HG02588 (cell line): ENCODE results near the gene XK.

Experiments used
- ATAC-seq: cut with Tn5 transposase; IDR thresholded peaks from one replicate; pipeline ENCODE4 v1.9.1; 2021; ENCODE audit warnings: mild to moderate bottlenecking, moderate library complexity; ENCODE audit not compliant: unreplicated experiment

The XK gene

DNA sequence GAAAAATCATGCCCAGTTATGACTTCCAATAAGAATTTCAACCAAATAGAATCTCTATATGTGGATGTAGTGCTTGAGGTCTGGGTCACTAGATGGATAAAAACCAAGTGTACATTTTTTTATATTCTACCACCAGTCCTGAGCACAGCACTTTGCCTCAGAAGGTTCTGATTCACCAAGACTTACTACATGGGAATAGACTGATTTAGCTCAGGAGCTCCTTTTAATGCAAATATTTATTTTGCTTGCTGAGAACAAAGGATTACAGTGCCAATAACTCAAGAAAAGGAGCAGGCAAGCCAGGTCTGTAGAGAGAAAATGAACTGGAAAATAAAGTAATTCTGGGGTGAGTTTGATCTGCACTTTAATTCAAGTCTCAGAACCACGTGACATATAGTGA is 6.4 kb upstream of the XK start:
- no peak for ATAC-seq

DNA sequence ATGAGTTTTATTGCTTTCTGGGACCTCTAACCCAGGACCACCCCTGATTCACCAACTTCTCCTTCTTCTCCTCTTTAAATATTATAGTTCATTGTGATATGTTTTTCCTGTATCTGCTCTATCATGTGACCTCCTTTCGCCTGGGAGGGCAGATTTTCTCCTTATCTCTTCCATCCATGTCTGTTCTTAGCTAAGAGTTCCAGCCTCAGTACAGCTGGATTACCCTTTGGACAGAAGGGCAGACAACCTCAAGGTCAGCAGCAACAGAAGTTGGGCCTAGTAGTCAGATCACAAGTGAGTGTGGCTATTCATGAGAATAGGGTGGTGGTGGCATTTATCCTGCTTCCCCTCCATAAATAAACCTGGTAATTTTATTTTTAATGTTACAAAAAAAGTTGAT is 5.7 kb upstream of the XK start:
- no peak for ATAC-seq

DNA sequence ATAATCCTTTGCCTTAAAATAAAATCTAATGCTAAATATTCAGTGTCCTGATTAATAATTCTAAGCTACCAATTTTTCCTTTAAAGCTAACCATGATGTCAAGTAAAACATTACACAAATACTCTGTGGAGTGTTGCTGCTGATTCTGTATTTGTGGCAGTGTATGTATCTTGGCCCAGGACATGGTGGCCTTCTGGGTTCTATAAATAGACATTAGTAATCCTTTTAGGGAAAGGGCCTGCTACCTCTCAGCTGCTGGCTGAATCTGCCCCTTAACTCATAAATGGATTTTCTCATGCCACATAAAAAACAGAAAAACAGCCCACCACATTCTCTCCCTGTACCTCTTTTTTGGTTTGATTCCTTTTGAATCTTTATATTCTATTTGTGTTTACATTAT is 1.2 kb upstream of the XK start:
- ATAC-seq = no peak

DNA sequence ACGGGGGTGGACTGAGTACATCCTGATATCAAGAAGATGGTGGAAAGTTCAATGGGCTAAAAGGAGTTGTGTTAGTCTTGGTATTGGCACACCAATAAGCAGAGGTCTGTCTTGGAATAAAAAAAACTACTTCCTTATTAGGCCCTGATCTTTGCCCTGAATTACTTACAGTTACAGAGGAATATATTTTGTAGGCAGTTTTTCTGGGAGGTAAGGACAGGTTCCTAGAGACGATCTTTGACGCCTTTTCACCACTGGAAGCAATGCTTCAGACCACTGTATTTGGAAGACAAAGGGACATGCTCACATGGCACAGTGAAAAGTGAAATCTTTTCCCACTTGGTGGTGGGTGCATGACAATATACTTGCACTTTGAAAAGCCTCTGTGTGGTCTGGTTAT is 618 bp upstream of the XK start:
- ATAC-seq = no peak

DNA sequence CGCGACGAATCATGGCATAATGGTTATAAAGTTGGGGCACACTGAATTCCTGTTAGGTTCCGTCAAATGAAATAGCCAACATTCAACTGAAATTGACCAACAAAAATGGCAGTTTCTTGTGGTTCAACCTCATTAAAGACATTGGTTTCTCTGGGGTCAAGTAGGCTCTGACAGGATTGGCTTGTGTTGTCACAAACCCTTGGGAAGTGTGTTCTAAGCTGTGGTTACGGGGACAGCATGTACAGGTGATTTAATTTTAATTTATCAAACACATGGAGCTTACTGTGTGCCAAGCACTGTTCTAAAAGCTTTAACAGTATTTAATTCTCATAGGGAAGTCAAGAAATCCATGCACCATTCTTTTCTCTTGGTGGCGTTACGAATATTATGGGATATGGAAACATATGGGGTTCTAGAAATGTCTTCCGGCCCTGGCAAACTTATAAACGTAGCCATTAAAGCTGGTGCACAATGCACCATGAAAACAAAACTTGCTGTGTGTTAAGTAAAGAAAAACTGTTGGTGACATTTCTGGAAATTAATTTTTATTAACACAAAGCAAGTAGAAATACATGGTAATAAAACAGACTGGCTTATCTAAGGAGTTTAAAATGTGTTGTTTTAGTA is 891 bp downstream of the XK start:
- ATAC-seq = no peak

DNA sequence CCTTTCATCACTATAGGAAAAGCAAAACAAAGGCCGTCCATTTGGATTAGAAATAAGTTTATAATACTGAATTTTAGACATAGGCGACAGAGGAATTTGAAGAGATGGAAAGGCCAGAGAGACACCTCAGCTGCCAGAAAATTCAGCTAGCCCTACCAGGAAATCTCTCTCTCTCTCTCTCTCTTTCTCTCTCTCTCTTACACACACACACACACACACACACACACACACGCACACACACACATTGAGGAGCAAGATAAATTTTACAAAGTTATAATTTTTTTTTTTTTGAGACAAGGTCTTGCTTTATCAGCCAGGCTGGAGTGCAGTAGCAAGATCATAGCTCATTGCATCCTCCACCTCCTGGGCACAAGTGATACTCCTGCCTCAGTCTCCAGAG is 1.4 kb downstream of the XK start:
- no peak for ATAC-seq

DNA sequence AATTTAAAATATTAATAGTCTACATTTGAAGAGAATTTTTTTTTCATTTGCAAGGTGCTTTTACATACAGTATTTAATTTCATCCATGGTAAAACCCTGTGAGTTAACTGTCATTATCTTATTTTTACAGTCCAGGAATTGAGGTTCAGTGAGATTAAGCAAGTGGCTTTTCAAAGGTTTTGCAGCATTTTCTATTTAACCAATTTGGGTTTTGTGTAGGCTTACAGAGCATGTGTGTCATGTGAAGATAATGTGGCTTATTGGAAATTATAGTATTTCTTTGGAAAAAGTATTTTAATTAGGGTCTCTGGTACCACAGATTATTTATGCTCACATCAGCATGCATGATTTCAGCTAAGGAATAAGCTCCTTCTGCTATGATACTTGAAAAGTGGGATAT is 4.5 kb downstream of the XK start:
- ATAC-seq = no peak

DNA sequence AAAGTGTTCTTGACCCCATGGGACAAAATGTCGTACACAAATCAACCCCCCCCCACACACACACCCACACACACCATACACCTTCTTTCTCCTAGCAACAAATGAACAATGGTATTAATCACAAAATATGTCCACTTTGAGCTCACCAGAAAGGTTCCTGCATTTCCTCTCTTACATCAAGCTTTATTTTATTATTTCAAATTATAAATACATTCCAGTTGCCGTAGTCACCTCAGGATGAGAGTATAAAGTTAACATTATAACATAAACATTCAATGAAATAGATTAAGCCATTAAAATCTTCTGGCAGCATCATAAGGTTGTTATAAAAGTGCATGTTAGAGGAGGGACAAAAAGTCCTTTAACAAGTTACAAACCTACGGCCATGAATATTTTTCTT is 7.3 kb downstream of the XK start:
- no peak for ATAC-seq

DNA sequence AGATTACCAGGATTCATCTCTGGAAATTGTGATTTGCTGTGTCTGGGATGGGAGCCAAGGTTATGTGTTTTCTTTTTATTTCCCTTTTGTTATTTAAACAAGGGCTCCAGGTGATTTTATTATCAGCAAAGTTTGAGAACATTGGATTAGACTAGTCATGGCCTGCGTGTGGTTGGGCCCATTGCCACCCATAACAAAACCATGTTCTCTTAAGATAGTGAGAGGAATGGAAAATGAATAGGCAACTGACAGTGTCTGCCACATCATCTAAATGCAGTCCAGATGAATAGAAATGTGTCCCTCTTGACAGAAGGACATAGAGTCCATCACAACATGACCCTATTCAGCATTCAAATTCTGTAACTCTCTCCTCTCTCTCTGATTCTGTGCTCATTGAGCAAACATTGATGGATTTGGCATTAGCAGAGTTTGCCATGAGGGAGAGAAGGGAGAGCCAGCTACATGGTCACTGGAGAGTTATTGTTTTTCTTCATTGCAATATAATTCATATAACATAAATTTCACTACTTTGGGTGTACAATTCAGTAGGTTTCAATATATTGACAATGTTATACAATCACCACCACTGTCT is 11.7 kb downstream of the XK start:
- no peak for ATAC-seq

DNA sequence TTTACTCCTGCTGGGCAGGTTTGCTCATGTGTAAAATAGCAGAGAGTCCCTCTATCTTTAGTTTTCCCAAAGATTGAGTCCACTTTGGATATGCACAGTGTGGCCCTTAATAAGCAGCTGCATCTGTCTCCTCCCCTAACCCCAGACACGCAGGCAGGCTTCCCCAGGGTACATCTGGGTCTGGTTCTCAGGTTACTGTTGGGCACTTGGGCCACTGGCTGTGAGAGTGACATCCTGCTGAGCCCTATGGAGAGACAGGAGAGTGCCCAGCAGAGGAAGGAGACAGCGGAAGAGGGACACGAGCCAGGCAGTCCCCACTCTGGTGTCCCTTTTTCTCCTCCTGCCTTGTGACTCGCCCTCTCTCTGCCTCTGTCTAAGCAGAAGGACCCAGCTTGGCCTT is 16.0 kb downstream of the XK start:
- ATAC-seq = no peak

DNA sequence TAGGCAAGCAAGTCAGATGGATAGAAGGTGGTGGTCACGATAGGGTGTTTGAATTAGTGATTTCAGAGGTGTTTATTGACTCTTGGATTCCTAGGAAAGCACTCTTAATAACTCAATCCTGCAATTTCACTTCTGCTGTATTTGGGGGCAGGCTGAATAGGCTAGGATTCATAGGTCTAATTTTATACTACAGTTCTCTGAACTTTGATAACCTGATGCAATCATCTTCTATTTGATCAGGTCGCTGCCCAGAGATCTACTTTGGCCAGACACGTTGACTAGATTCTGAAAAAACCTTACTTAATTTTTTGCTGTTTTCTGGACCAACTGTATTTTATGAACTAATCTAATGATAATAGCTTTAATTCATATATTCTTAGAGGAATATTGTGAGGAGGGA is 26.4 kb downstream of the XK start:
- ATAC-seq = no peak

DNA sequence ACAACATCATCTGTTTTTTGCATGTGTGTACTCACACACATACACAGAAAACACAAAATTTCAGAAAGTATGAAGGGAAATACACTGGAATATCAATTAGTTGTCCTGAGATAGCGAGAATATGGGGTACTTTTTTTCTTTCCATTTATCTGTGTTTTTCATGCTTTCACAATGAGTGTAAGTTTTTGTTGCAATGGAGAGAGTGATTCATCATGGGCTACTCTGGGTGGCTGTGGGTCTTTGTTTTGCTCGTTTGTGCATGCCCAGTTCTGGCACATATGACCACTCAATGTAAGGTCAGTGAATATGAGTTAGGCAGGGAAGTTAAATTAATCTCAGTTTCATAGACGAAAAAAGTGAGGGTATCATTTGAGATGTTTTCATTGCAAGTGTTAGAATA is 26.9 kb downstream of the XK start:
- ATAC-seq = no peak

DNA sequence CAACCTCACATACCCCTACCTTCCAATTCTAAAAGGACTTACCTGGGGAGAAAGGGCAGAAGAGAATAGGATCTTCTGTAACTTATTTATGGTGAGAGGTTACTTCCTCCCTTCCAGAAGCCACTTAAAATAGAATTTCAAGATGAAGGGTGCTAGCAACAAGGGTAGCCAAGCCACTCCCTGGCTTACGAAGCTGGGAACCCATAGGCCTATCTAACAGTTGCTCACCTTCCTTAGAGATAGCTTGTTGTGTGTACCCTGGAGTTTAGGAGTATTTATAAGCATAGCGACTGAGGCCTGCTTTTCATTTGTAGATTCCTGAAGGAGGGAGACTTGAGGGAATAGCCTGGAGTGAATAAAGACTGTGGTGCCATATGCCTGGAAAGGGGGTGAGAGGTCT is 28.9 kb downstream of the XK start:
- ATAC-seq = no peak

DNA sequence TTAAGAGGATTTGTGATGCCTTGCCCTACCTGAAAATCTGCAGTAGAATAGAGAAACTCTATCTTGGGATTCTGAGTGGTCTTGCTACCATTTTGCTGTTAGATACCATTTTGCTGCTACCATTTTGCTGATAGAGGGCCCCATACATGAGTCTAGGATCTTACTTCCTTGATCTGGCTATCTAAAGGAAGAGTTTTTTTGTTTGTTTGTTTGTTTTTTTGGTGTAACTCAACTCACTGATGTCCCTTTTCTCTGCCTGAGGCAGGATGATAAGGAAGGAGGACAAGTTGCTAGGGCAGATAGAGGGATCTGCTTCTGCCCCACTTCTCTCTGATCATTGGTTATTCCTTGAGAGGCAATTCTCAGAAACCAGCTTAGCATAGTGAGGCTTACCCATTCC is 31.0 kb downstream of the XK start:
- no peak for ATAC-seq

DNA sequence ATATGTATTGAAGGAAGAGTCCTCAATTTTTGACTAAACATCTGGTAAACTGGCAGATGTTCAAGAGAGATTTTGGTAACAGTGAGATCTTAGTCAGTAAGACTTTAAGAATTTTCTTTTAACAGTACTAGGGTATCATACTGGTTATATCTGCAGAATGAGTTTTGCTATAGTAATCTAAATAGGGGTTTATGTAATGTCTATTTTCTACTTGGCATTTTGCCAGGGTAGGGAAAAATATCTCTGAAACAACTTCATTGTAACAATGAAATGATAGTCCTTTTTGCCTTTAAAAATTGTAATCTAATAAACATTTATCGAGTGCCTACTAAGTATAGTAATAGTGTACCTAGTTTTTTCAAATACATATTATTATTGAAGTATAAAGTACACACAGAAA is 32.1 kb downstream of the XK start:
- no peak for ATAC-seq

DNA sequence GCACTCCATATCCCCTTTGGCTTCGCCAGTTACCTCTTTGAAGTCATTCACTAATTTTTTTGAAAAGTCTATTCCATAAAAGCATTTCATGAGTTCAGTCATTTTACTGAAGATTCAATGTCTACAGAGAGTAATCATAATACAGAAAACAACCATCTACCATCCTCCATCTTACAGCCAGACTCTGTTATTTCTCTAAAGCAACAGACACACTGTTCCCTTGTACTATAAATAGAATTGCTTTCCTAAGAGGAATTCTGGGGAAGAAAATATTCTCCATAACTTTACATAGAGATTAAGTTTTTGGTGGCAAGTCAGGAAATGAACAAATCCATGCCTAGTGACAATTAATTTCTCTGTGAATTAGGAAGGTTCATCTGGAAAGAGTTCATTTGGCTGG is 37.0 kb downstream of the XK start:
- ATAC-seq = no peak

DNA sequence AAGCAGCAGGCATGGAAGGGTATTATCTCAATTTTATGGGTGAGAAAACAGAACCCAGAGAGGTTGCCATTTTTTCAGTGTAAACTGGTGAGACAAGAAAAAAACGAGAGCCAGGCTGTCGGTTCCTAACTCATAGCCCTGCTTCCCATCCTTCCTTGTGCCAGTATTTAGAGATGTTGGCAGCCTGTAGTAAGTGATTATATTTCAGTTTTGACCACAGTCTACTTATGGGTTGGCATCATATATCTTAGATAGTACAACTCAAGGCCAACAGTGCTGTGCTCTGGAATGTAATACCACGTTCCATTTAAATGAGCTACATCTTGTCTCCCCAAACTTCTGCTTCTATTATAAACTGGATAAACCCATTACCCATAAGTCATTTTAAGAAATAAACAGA is 40.8 kb downstream of the XK start:
- no peak for ATAC-seq

DNA sequence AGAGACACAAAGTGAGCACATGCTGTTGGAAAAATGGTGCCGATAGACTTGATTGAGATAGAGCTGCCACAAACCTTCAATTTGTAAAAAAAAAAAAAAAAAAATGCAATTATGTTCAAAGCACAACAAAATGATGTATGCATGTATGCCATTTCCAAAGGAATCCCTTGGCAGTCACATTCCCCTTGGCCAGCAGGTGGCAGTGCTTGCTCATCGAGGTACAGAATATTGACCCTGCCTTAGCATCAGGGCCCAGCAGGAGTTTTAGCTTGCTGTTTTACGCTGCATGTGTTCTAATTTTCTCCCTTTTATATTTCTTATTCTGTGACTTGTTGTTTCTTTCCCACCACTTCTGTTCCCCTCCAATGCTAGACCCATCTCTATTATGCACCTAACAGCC is 59.8 kb downstream of the XK start:
- no peak for ATAC-seq

DNA sequence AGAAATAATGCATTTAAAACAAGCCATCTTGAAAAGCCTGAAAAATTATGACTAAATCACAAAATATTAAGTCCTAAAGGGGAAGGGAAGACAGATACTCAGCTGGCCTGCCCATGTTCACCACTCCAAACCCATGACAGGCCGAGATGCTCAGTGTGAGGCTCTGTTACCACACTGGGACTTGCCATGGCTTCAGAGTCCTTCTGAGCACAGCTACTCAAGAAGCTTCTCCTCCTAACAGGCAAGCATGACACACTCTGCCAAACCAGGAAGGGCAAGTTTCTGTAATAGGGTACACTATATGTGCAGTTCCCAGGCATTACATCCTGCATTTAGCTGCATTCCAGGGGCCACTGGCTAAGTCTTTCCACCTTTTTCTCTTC is 60.2 kb downstream of the XK start:
- ATAC-seq = peak; percentile 32

DNA sequence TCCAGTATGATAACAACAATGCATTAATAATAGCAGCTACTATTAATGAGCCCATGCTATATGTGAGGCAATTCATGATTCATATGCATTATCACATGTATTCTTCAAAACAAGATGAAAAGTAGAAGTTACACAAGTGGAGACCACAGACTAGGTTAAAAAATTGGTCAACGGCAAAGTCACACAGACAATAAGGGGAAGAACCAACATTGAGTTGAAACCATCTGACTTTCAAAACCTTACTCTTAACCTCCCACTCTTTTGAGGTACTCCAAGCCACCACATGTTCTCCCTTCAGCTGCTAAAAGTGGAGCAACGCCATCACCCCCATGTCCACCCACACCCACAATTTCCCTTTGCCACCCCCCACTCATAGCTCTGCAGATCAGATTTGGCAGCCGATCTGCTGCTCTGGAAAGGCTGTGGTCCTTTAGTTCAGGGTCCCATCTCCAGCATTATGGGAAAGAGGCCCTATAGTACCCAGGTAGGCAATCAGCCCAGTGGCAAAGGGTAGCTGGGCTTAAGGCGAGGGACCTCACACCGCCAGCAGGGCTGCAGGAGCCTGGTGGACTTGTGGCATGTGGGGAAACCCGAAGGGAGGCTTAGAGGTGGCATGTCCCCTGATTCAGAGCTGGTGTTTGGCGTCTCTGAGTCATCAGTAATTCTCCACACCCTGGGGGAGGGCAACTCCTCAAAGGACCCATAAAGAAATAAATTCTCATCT is 60.8 kb downstream of the XK start:
- peak; percentile 90 for ATAC-seq

DNA sequence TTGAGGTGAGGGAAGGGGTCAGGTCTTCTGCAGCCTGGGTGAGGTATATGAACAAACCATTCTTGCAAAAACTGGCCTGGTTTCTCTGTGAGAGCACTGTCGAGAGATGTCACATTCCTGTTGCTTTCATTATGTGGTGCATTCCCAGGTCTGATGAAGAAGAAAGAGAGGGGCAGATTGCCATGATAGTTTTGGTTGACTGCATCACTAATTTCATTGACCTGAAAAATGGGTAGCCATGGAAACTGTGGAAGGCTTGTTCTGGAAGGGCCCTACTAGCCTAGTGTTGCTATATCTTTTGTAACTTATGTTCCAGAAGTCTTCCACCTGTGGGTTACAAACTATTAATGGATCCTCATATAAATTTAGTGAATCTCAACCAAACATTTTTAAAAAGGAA is 61.4 kb downstream of the XK start:
- no peak for ATAC-seq

DNA sequence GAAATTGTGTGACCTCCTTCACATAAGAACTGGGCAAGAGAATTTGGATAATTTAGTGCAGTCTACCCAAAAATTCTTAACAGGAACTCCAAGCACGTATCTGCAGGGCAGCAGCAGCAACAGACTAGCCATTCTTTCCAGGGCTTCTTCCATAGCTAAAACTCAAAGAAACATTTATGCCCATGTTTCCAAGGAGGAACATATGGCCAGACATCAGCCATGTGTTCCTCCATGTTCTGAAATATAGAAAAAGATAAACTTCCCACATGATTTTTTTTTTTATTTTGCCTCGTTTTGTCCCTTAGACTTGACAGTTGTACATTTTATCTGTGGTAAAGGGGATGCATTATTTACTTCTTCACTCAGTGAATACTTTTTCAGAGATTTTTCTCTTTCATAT is 66.7 kb downstream of the XK start:
- ATAC-seq = no peak

DNA sequence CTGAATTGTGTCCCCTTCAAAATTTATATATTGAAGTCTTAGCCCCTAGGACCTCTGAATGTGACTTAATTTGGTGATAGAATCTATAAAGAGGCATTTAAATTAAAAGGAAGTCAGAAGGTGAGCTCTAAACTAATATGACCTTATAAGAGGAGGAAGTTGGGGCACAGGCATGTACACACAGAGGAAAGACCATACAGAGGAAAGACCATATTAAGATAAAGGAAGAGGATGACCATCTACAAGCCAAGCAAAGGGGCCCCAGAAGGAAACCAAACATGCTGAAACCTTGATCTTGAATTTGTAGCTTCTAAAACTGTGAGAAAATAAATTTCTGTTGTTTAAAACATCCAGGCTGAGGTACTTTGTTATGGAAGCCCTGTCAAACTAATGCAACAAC is 67.3 kb downstream of the XK start:
- ATAC-seq = no peak
